ENCODE data around the gene TMEM151B. TPM values are rescaled to one million over a fixed set of nuclear protein-coding genes. Genes with fewer than 3 reads are reported as not detected.
A peak's percentile ranks its signal among the peaks of the same experiment; 100 is the strongest.
"Not testable (repeated sequence)": the region's sequence is repeated elsewhere in the genome, so short reads cannot be mapped to it uniquely, and the experiment has no call there.

TMEM151B gene
- total and polyA plus RNA-seq, 9 of the 15 experiments (the other 6 are each of a cell fraction or from before 2014, with no cell fraction given) = not detected

DNA sequence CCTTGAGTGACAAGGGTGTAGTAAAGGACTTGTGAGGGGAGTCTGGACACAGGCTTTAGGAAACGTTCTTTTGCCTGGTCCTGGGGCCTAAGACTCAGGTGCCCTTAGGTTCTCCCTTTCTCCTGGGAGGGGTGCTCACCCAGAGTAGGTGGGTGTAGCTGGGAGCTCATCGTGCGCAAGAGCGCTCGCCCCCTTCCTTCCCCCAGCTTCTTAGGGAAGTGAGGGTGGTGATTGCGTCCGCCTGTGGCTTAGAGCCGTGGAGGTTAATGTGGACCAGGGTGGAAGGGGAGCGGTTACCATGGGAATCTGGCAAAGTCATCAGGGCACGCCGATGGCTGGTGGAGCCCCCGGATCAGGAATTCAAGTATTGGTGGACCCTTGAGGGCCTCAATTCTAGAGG is 46.2 kb downstream of the TMEM151B start:
- intact Hi-C loops (cut with micrococcal nuclease) (no loop called here), in situ Hi-C loops (cut with MboI) (no loop called here)
- H3K36me3 ChIP-seq (ENCODE audit: control insufficient read depth, insufficient read depth, low read length) = peaks cover 8% of the 10 kb centered on the region
- no peak for ATAC-seq
- TF ChIP-seq ZBTB1 (CRISPR knock-in tag; IDR thresholded peaks at IDR 0.05; ENCODE audit: borderline replicate concordance, low read depth) (0 out of 2 replicates have a peak, but pooled peaks have one; percentile 20), KDM5B (IDR thresholded peaks at IDR 0.05; ENCODE audit: insufficient replicate concordance, low read depth, low read length) (no peak)
- H4K20me1 ChIP-seq (replicated peaks; ENCODE audit: control insufficient read depth, insufficient read depth, low read length) = no peaks in the 10 kb centered on the region
- peaks cover 36 to 39% of the 10 kb centered on the region in 2 experiments for H3K27me3 ChIP-seq (ENCODE audit: control insufficient read depth in 2 of 2, insufficient read depth in 2 of 2, low read length in 2 of 2)
- BruUV-seq (replicated peaks) = no TSS peak
- no peak for FAIRE-seq
- peaks cover 15% of the 10 kb centered on the region for H3K79me2 ChIP-seq (ENCODE audit: control insufficient read depth, insufficient read depth, low read length)
- CTCF ChIA-PET (ENCODE audit: low intra/inter-chr PET ratio) = no interaction called here
- no peak overlapping the region for H3K9ac ChIP-seq (ENCODE audit: insufficient read depth in 1 of 2, low read depth in 2 of 2, low read length in 2 of 2)
- POLR2A ChIA-PET = no interaction called here
- no peaks in the 10 kb centered on the region for H3K9me1 ChIP-seq (ENCODE audit: control insufficient read depth, insufficient read depth, low read length)
- DNase-seq (ENCODE audit: extremely low read depth in 1 of 4, low spot score in 3 of 4) = no peak
- no peak overlapping the region for H3K27ac ChIP-seq (ENCODE audit: extremely low read depth, low read depth, low read length)
- H3K9me3 ChIP-seq (replicated peaks; ENCODE audit: control insufficient read depth, insufficient read depth, low read depth, low read length) = no peaks in the 10 kb centered on the region
- no peak overlapping the region for H3K4me2 ChIP-seq (ENCODE audit: insufficient read depth, low read length)
- peaks cover 5 to 6% of the 10 kb centered on the region in 2 experiments; a peak in 3 of 5 replicates for H3K4me1 ChIP-seq (replicated peaks in 1 of 2; ENCODE audit: control insufficient read depth in 2 of 2, insufficient read depth in 2 of 2, low read length in 2 of 2)
- H3K4me3 ChIP-seq = no peak overlapping the region
- H2AFZ ChIP-seq (ENCODE audit: low read depth, low read length) = no peak overlapping the region
- 32% methylated on average over 12 of the region's 12 CpGs for WGBS (ENCODE audit: insufficient coverage, low coverage, missing lambda C conversion rate)

DNA sequence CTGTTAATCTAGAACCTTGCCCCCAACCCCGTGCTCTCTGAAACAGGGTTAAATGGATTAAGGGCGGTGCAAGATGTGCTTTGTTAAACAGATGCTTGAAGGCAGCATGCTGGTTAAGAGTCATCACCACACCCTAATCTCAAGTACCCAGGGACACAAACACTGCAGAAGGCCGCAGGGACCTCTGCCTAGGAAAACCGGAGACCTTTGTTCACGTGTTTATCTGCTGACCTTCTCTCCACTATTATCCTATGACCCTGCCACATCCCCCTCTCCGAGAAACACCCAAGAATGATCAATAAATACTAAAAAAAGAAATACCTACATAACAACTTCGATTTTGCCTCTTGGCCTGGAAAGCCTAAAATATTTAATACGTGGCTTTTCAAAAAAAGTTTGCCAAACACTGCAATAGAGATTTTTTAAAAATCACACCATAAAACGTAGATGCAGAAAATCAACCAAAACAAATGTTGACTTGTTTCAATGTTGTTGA is 46.9 kb downstream of the TMEM151B start:
- FAIRE-seq; ATAC-seq; in situ Hi-C loops (cut with MboI); H3K4me1 ChIP-seq (replicated peaks in 1 of 2; ENCODE audit: control insufficient read depth in 2 of 2, insufficient read depth in 2 of 2, low read length in 2 of 2); H3K9me3 ChIP-seq (replicated peaks; ENCODE audit: control insufficient read depth, insufficient read depth, low read depth, low read length); H3K27ac ChIP-seq (ENCODE audit: extremely low read depth, low read depth, low read length); H2AFZ ChIP-seq (ENCODE audit: low read depth, low read length); H3K79me2 ChIP-seq (ENCODE audit: control insufficient read depth, insufficient read depth, low read length); intact Hi-C loops (cut with micrococcal nuclease); DNase-seq (ENCODE audit: extremely low read depth in 1 of 4, low spot score in 3 of 4); BruUV-seq (replicated peaks); H3K9ac ChIP-seq (ENCODE audit: insufficient read depth in 1 of 2, low read depth in 2 of 2, low read length in 2 of 2); H4K20me1 ChIP-seq (replicated peaks; ENCODE audit: control insufficient read depth, insufficient read depth, low read length); H3K36me3 ChIP-seq (ENCODE audit: control insufficient read depth, insufficient read depth, low read length); H3K4me2 ChIP-seq (ENCODE audit: insufficient read depth, low read length); CTCF ChIA-PET (ENCODE audit: low intra/inter-chr PET ratio); H3K9me1 ChIP-seq (ENCODE audit: control insufficient read depth, insufficient read depth, low read length); H3K4me3 ChIP-seq: not testable (repeated sequence)
- H3K27me3 ChIP-seq (ENCODE audit: control insufficient read depth in 2 of 2, insufficient read depth in 2 of 2, low read length in 2 of 2) = peaks cover 36 to 39% of the 10 kb centered on the region in 2 experiments
- TF ChIP-seq CBFA2T2 (conservative IDR thresholded peaks at IDR 0.05) (0 out of 2 replicates have a peak, but pooled peaks have one; percentile 10), CBFA2T3 (IDR thresholded peaks at IDR 0.05) (peak; percentile 35; the same call in 1 of the 2 replicates)
- POLR2A ChIA-PET = interaction anchor here (0.6 kb wide), 1 partner anchor 83 kb away, joined by 4 read pairs; no protein-coding TSS in a partner anchor
- under 1% methylated on average over 9 of the region's 9 CpGs for WGBS (ENCODE audit: insufficient coverage, low coverage, missing lambda C conversion rate)

All from K562 (cell line).